Fibroblast of lung (primary cell): ENCODE measurements around the gene SPNS3. TPM values are rescaled to one million over a fixed set of nuclear protein-coding genes. Genes with fewer than 3 reads are reported as not detected.

Source experiments
- DNase-seq, 2 donors: peaks; one replicate each; pipeline versions ENCODE4 v3.0.0 to v3.0.0-alpha.2; 2010; ENCODE audit warnings: low read depth in 2 of 2
- H2AFZ ChIP-seq: 2 replicates; pipeline ENCODE4 v1.5.1; 2012; ENCODE audit warnings: low read length, control low read depth, inconsistent platforms
- H3K27ac ChIP-seq: 2 replicates; pipeline ENCODE4 v1.5.1; 2011; ENCODE audit warnings: low read length, control low read depth; ENCODE audit not compliant: insufficient read depth
- H3K27me3 ChIP-seq: 2 replicates; pipeline ENCODE4 v1.5.1; 2011; ENCODE audit warnings: mild to moderate bottlenecking, low read length; ENCODE audit not compliant: control insufficient read depth, insufficient read depth
- H3K36me3 ChIP-seq: 2 replicates; pipeline ENCODE4 v1.5.1; 2011; ENCODE audit warnings: low read length; ENCODE audit not compliant: control insufficient read depth, insufficient read depth
- H3K4me1 ChIP-seq: 2 replicates; pipeline ENCODE4 v1.5.1; 2011; ENCODE audit warnings: low read length; ENCODE audit not compliant: control insufficient read depth, insufficient read depth; ENCODE audit errors: extremely low read depth
- H3K4me2 ChIP-seq: 2 replicates; pipeline ENCODE4 v1.5.1; 2011; ENCODE audit warnings: low read length, control low read depth; ENCODE audit not compliant: insufficient read depth; ENCODE audit errors: extremely low read depth
- H3K4me3 ChIP-seq, 4 experiments: fragments of 200-600 bp in 1 of 4; sonication (generic) in 1 of 4; replicated peaks in 1 of 4; 2 replicates each; pipeline ENCODE4 v1.5.1; 2011 to 2016; ENCODE audit warnings: low read length in 4 of 4, low read depth in 3 of 4, mild to moderate bottlenecking in 3 of 4, control low read depth in 2 of 4, inconsistent platforms in 1 of 4, mixed read lengths in 1 of 4; ENCODE audit not compliant: insufficient read depth in 1 of 4; ENCODE audit errors: control extremely low read depth in 1 of 4
- H3K79me2 ChIP-seq: 2 replicates; pipeline ENCODE4 v1.5.1; 2012; ENCODE audit warnings: mild to moderate bottlenecking, low read length, inconsistent platforms; ENCODE audit not compliant: control insufficient read depth, insufficient read depth
- H3K9ac ChIP-seq: 2 replicates; pipeline ENCODE4 v1.5.1; 2011; ENCODE audit warnings: mild to moderate bottlenecking, low read length, control low read depth; ENCODE audit not compliant: insufficient read depth
- H3K9me3 ChIP-seq: 2 replicates; pipeline ENCODE4 v1.5.1; 2012; ENCODE audit warnings: low read depth, low read length; ENCODE audit not compliant: control insufficient read depth, insufficient read depth
- H4K20me1 ChIP-seq: 2 replicates; pipeline ENCODE4 v1.5.1; 2011; ENCODE audit warnings: low read length; ENCODE audit not compliant: control insufficient read depth, insufficient read depth; ENCODE audit errors: extremely low read depth
- EZH2 ChIP-seq: IDR thresholded peaks from 2 replicates; pipeline ENCODE4 v1.5.1; 2012; ENCODE audit warnings: low read length, control low read depth, mild to moderate bottlenecking; ENCODE audit errors: missing control alignments
- polyA plus RNA-seq, 2 donors: library from polyadenylated mRNA; depleted of rRNA in 1 of 2; stranded (reverse) in 1 of 2; unstranded in 1 of 2; fragments of >200 nt; gene quantifications; 2 replicates each; pipeline ENCODE4 v1.2.1, GENCODE V29; 2011 to 2012; ENCODE audit warnings: missing spikeins in 1 of 2
- total RNA-seq: library from RNA; depleted of rRNA; stranded (reverse); fragments of >200 nt; gene quantifications from 2 replicates; pipeline ENCODE4 v1.2.1, GENCODE V29; 2014
- TF ChIP-seq, protein P1 (sequence below), 2 donors: IDR thresholded peaks in 1 of 2; conservative IDR thresholded peaks in 1 of 2; 1 replicate in 1 of 2; 2 replicates in 1 of 2; pipeline ENCODE4 v1.5.1; 2011 to 2012; ENCODE audit warnings: low read length in 2 of 2, control low read depth in 1 of 2, inconsistent platforms in 1 of 2, low read depth in 1 of 2, mild to moderate bottlenecking in 1 of 2

SPNS3 gene
- total and polyA plus RNA-seq, 2 donors (not counting 1 experiment from before 2014, with no cell fraction given): not detected

DNA sequence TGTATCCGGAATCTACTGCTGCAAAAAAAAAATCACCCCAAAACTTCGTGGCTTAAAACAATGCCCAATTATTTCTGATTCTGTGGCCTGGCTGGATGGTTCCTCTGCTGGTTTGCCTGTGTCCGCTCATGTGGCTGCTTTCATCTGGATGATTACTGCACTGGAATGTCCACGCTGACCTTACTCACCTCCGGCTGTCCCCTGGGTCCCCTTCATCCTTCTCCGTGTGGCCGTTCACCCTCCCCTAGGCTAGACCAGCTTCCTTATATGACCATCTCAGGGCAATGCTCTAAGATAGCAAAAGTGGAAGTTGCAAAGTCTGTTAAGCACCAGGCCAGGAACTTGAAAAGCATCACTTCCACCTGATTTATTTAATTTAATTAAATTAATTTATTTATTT lies 33.5 kb downstream of the SPNS3 start:
- Histone ChIP-seq H3K27me3 (no peaks in the 10 kb centered on the region), H4K20me1 (no peaks in the 10 kb centered on the region), H3K9me3 (no peaks in the 10 kb centered on the region), H3K9ac (no peak overlapping the region), H3K4me3 (no peak overlapping the region), H3K79me2 (no peaks in the 10 kb centered on the region), H3K36me3 (no peaks in the 10 kb centered on the region), H2AFZ (no peak overlapping the region), H3K4me1 (no peaks in the 10 kb centered on the region), H3K27ac (no peak overlapping the region), H3K4me2 (no peak overlapping the region)
- DNase-seq: no peak
- TF ChIP-seq, protein P1, sequence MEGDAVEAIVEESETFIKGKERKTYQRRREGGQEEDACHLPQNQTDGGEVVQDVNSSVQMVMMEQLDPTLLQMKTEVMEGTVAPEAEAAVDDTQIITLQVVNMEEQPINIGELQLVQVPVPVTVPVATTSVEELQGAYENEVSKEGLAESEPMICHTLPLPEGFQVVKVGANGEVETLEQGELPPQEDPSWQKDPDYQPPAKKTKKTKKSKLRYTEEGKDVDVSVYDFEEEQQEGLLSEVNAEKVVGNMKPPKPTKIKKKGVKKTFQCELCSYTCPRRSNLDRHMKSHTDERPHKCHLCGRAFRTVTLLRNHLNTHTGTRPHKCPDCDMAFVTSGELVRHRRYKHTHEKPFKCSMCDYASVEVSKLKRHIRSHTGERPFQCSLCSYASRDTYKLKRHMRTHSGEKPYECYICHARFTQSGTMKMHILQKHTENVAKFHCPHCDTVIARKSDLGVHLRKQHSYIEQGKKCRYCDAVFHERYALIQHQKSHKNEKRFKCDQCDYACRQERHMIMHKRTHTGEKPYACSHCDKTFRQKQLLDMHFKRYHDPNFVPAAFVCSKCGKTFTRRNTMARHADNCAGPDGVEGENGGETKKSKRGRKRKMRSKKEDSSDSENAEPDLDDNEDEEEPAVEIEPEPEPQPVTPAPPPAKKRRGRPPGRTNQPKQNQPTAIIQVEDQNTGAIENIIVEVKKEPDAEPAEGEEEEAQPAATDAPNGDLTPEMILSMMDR (conservative IDR thresholded peaks at IDR 0.05 in 1 of 2, IDR thresholded peaks at IDR 0.05 in 1 of 2; ENCODE audit: low read depth in 1 of 2, low read length in 2 of 2): no peak
- TF ChIP-seq EZH2: no peak

DNA sequence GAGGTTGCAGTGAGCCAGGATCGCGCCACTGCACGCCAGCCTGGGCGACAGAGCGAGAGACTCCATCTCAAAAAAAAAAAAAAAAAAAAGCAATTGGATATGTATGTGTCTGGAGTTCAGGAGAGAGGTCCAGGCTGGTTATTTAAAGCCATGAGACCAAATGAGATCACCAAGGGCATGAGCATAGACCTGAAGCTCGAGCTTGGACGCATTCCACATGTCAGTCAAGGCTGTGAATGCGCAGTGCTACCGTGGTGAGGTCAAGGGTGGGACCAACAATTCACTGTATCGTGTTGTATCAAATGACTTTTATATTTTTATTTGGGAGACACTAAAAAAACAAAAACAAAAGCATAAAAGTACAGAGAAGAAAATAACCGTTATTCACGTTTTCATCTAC lies 35.8 kb downstream of the SPNS3 start:
- Histone ChIP-seq H3K9me3 (no peaks in the 10 kb centered on the region), H3K9ac (no peak overlapping the region), H3K4me3 (no peak overlapping the region), H3K4me1 (no peaks in the 10 kb centered on the region), H3K79me2 (no peaks in the 10 kb centered on the region), H4K20me1 (no peaks in the 10 kb centered on the region), H3K27ac (no peak overlapping the region), H3K27me3 (no peaks in the 10 kb centered on the region), H2AFZ (no peak overlapping the region), H3K36me3 (no peaks in the 10 kb centered on the region), H3K4me2 (no peak overlapping the region)
- TF ChIP-seq, protein P1 (conservative IDR thresholded peaks at IDR 0.05 in 1 of 2, IDR thresholded peaks at IDR 0.05 in 1 of 2; ENCODE audit: low read depth in 1 of 2, low read length in 2 of 2): no peak
- no peak for TF ChIP-seq EZH2
- no peak for DNase-seq

DNA sequence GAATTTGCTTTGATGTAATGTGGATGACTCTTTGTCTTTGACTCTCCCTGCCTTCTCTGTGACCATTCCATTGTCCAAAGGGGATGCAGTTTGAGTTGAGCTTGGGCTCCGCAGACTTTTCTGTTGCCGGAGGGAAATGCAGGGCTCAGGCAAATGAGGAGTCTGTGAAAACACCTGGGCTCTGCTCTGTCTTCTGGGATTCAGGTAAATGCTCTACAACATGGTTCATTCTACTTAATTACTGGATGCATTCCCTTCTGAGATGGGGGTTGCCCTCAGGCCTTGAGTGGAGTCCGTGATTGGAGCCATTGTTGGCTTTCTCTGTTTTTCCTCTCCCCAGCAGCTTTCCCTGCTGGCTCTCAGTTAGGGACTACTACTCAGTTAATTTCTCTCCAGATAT lies 38.5 kb downstream of the SPNS3 start:
- TF ChIP-seq EZH2: no peak
- TF ChIP-seq, protein P1 (conservative IDR thresholded peaks at IDR 0.05 in 1 of 2, IDR thresholded peaks at IDR 0.05 in 1 of 2; ENCODE audit: low read depth in 1 of 2, low read length in 2 of 2): no peak
- no peak for DNase-seq
- Histone ChIP-seq H3K4me2 (no peak overlapping the region), H3K36me3 (no peaks in the 10 kb centered on the region), H3K9me3 (no peaks in the 10 kb centered on the region), H4K20me1 (no peaks in the 10 kb centered on the region), H2AFZ (no peak overlapping the region), H3K27ac (no peak overlapping the region), H3K4me3 (no peak overlapping the region), H3K27me3 (no peaks in the 10 kb centered on the region), H3K79me2 (no peaks in the 10 kb centered on the region), H3K9ac (no peak overlapping the region), H3K4me1 (no peaks in the 10 kb centered on the region)
